Pancreas (tissue), 10 donors: Measurements from ENCODE around the gene ASS1. TPM values are rescaled to one million over a fixed set of nuclear protein-coding genes. Genes with fewer than 3 reads are reported as not detected.

Experiments used
- ATAC-seq, 4 donors: fragments of 200-7000 bp; cut with Tn5 transposase; one replicate each; pipeline versions ENCODE4 v1.8.0 to v1.9.1; 2020; ENCODE audit warnings: mild to moderate bottlenecking in 4 of 4, moderate library complexity in 4 of 4
- DNase-seq, 6 donors: peaks; one replicate each; pipeline ENCODE4 v3.0.0-alpha.2; 2020
- FAIRE-seq: peaks from 2 replicates; lab custom pipeline; 2012; peaks lifted over from hg19 to GRCh38; lab: Jason Lieb, UNC
- H3K27ac ChIP-seq, 4 donors: fragments of 200-600 bp; sonication (generic); 1 replicate in 3 of 4; 2 replicates in 1 of 4; pipeline versions ENCODE4 v1.5.0 to v1.8.0; 2020
- H3K27me3 ChIP-seq, 4 donors: fragments of 200-600 bp; one replicate each; pipeline ENCODE4 v1.8.0; 2021
- H3K36me3 ChIP-seq, 3 donors: fragments of 200-600 bp; sonication (generic) in 1 of 3; one replicate each; pipeline versions ENCODE4 v1.5.0 to v1.8.0; 2020 to 2021
- H3K4me1 ChIP-seq, 3 donors: fragments of 200-600 bp; one replicate each; pipeline ENCODE4 v1.8.0; 2021
- H3K4me3 ChIP-seq, 4 donors: fragments of 200-600 bp; sonication (generic) in 2 of 4; one replicate each; pipeline versions ENCODE4 v1.5.0 to v1.8.0; 2020 to 2021
- H3K9me3 ChIP-seq, 4 donors: fragments of 200-600 bp; one replicate each; pipeline ENCODE4 v1.8.0; 2021
- CTCF ChIP-seq, 4 donors: fragments of 200-600 bp; sonication (generic) in 3 of 4; IDR thresholded peaks; one replicate each; pipeline versions ENCODE4 v1.5.0 to v1.8.0; 2021; ENCODE audit warnings: antibody characterized with exemption in 4 of 4
- WGBS, 2 donors: extraction: QIAGEN DNeasy Blood & Tissue Kit; methylation state at CpG; one replicate each; pipeline ENCODE4 v1.1.7; 2013; 5-methylcytosine and 5-hydroxymethylcytosine counted together
- intact Hi-C, 3 donors: fragments of 100-400 bp; cut with DNase I; formaldehyde crosslinking; loops; one replicate each; pipeline versions ENCODE4 v1.11.1 to v1.14.2; 2022
- polyA plus RNA-seq, 2 donors: library from polyadenylated mRNA; stranded (reverse); fragments of 200-250 nt; gene quantifications; one replicate each; pipeline ENCODE4 v1.2.3, GENCODE V29; 2013
- total RNA-seq, 6 donors: library from RNA; stranded (reverse); fragmentation: NEBNext Ultra II Directional in 4 of 6; extraction: Animal tissue kit (Norgen Biotek cat#: 25700) in 4 of 6; gene quantifications; one replicate each; pipeline versions ENCODE4 v1.2.1 to v1.2.4, GENCODE V29; 2021 to 2023
- donor health status: healthy with polysubstance abuse.
- donor health status: DM: no; HTN: no; CAD: no; lungs with moderate emphysema.
- donor health status: DM: no; HTN: no; CAD: no.
- donor health status: control.
- donor health status: control.
- donor health status: Bipolar disorder and iron deficiency.
- donor health status: DM: yes; HTN: yes; CAD: no.
- donor health status: DM: no; HTN: no; CAD: no.
- donor health status: DM: no; HTN: no; CAD: no.
- donor health status: DM: yes; HTN: yes; CAD: no.

The ASS1 gene
- total and polyA plus RNA-seq, 8 donors, result 19.3 to 71.4 (median 27.1) TPM

- WGBS, 2 donors, result 91 to 94% methylated on average over 27 of the region's 27 CpGs
Measured at GRCh38 chr9:130462685-130463540, 18.2 kb downstream of the ASS1 start.

GRCh38 chr9:130463763-130464745 lies 19.3 kb downstream of the ASS1 start:
- H3K9me3 ChIP-seq, result no peaks in the 10 kb centered on the region
- no peaks in the 10 kb centered on the region for H3K4me1 ChIP-seq
- H3K36me3 ChIP-seq, result no peaks in the 10 kb centered on the region
- no peak for ATAC-seq
- intact Hi-C loops, result no loop called here
- peak in 1 of 6 donors; percentile 55 for DNase-seq
- no peaks in the 10 kb centered on the region for H3K27me3 ChIP-seq
- no peak for TF ChIP-seq CTCF (IDR thresholded peaks at IDR 0.05)
- 85 to 88% methylated on average over 22 of the region's 22 CpGs for WGBS, 2 donors
- H3K4me3 ChIP-seq, result no peak overlapping the region
- no peak overlapping the region for H3K27ac ChIP-seq
- FAIRE-seq, result no peak

More at GRCh38 chr9:130462685-130463540, 18.2 kb downstream of the ASS1 start:
- ATAC-seq, result no peak
- DNase-seq, result peak in 1 of 6 donors; percentile 55
- H3K27me3 ChIP-seq, result no peaks in the 10 kb centered on the region
- TF ChIP-seq CTCF (IDR thresholded peaks at IDR 0.05), result no peak
- no peak overlapping the region for H3K4me3 ChIP-seq
- H3K4me1 ChIP-seq, result no peaks in the 10 kb centered on the region
- no peak overlapping the region for H3K27ac ChIP-seq
- H3K36me3 ChIP-seq, result no peaks in the 10 kb centered on the region
- FAIRE-seq, result no peak
- H3K9me3 ChIP-seq, result no peaks in the 10 kb centered on the region
- intact Hi-C loops, result no loop called here

- ATAC-seq, result no peak
- FAIRE-seq, result no peak
- no peaks in the 10 kb centered on the region for H3K27me3 ChIP-seq
- no peak overlapping the region for H3K4me3 ChIP-seq
- no peak overlapping the region for H3K27ac ChIP-seq
- no peaks in the 10 kb centered on the region for H3K4me1 ChIP-seq
- 86 to 90% methylated on average over 16 of the region's 16 CpGs for WGBS, 2 donors
- no peaks in the 10 kb centered on the region for H3K9me3 ChIP-seq
- DNase-seq, result peak in 2 of 6 donors; percentile 14 to 44
- intact Hi-C loops, result no loop called here
- H3K36me3 ChIP-seq, result no peaks in the 10 kb centered on the region
- TF ChIP-seq CTCF (IDR thresholded peaks at IDR 0.05), result no peak
Measured at GRCh38 chr9:130465383-130466096, 20.8 kb downstream of the ASS1 start.

- Histone ChIP-seq H3K9me3 (no peaks in the 10 kb centered on the region), H3K4me1 (no peaks in the 10 kb centered on the region), H3K36me3 (no peaks in the 10 kb centered on the region), H3K4me3 (no peak overlapping the region), H3K27me3 (no peaks in the 10 kb centered on the region), H3K27ac (no peak overlapping the region)
- ATAC-seq (peak in 2 of 4 donors; percentile 45 to 57), DNase-seq (peak in 1 of 6 donors; percentile 40), FAIRE-seq (no peak)
- intact Hi-C loops, result no loop called here
- no peak for TF ChIP-seq CTCF (IDR thresholded peaks at IDR 0.05)
- WGBS, 2 donors, result 81 to 83% methylated on average over 20 of the region's 20 CpGs
Measured at GRCh38 chr9:130466537-130467217, 21.9 kb downstream of the ASS1 start.
